Astrocyte (in vitro differentiated cells and primary cell): ENCODE data around the gene PHC3. TPM values are rescaled to one million over a fixed set of nuclear protein-coding genes. Genes with fewer than 3 reads are reported as not detected.
A peak's percentile ranks its signal among the peaks of the same experiment; 100 is the strongest.

ENCODE experiments used
- DNase-seq: peaks from one replicate; pipeline ENCODE4 v3.0.0-alpha.2; 2010; ENCODE audit warnings: low read depth
- FAIRE-seq: peaks from 2 replicates; lab custom pipeline; 2011; peaks lifted over from hg19 to GRCh38; lab: Jason Lieb, UNC
- H2AFZ ChIP-seq: 2 replicates; pipeline ENCODE4 v1.6.0; 2012; ENCODE audit warnings: low read depth, low read length, inconsistent platforms
- H3K27ac ChIP-seq: 2 replicates; pipeline ENCODE4 v1.5.1; 2011; ENCODE audit warnings: low read depth, low read length, inconsistent platforms
- H3K27me3 ChIP-seq: 2 replicates; pipeline ENCODE4 v1.6.0; 2011; ENCODE audit warnings: low read length, inconsistent platforms; ENCODE audit not compliant: insufficient read depth
- H3K36me3 ChIP-seq: 2 replicates; pipeline ENCODE4 v1.5.1; 2011; ENCODE audit warnings: low read length, inconsistent platforms; ENCODE audit not compliant: insufficient read depth
- H3K4me1 ChIP-seq: 2 replicates; pipeline ENCODE4 v1.5.1; 2011; ENCODE audit warnings: low read length, inconsistent platforms; ENCODE audit not compliant: insufficient read depth
- H3K4me2 ChIP-seq: 2 replicates; pipeline ENCODE4 v1.6.0; 2012; ENCODE audit warnings: low read length, inconsistent platforms
- H3K4me3 ChIP-seq: 2 replicates; pipeline ENCODE4 v1.5.1; 2011; ENCODE audit warnings: low read depth, mild to moderate bottlenecking, low read length, inconsistent platforms; ENCODE audit not compliant: insufficient read depth
- H3K79me2 ChIP-seq: 2 replicates; pipeline ENCODE4 v1.6.0; 2012; ENCODE audit warnings: mild to moderate bottlenecking, low read length, inconsistent platforms; ENCODE audit not compliant: insufficient read depth
- H3K9ac ChIP-seq: 2 replicates; pipeline ENCODE4 v1.6.0; 2012; ENCODE audit warnings: mild to moderate bottlenecking, low read length, inconsistent platforms
- H3K9me3 ChIP-seq: 2 replicates; pipeline ENCODE4 v1.5.1; 2012; ENCODE audit warnings: low read depth, mild to moderate bottlenecking, low read length, inconsistent platforms; ENCODE audit not compliant: insufficient read depth
- H4K20me1 ChIP-seq: 2 replicates; pipeline ENCODE4 v1.6.0; 2012; ENCODE audit warnings: low read length, inconsistent platforms; ENCODE audit not compliant: insufficient read depth
- H3K27ac Mint-ChIP-seq: one replicate; pipeline ENCODE4 v1.8.0; 2021; ENCODE audit warnings: mild to moderate bottlenecking, mixed read lengths; ENCODE audit not compliant: unreplicated experiment
- H3K27me3 Mint-ChIP-seq: one replicate; pipeline ENCODE4 v1.8.0; 2021; ENCODE audit warnings: low read depth, mixed read lengths; ENCODE audit not compliant: unreplicated experiment
- H3K36me3 Mint-ChIP-seq: one replicate; pipeline ENCODE4 v1.8.0; 2021; ENCODE audit warnings: low read depth, mixed read lengths; ENCODE audit not compliant: unreplicated experiment
- H3K4me1 Mint-ChIP-seq: one replicate; pipeline ENCODE4 v1.8.0; 2021; ENCODE audit warnings: low read depth, mixed read lengths; ENCODE audit not compliant: unreplicated experiment
- H3K4me3 Mint-ChIP-seq: one replicate; pipeline ENCODE4 v1.8.0; 2021; ENCODE audit warnings: mild to moderate bottlenecking, moderate library complexity, mixed read lengths; ENCODE audit not compliant: unreplicated experiment
- H3K9me3 Mint-ChIP-seq: one replicate; pipeline ENCODE4 v1.8.0; 2021; ENCODE audit warnings: mild to moderate bottlenecking, mixed read lengths; ENCODE audit not compliant: unreplicated experiment
- CTCF ChIP-seq: IDR thresholded peaks from 2 replicates; pipeline ENCODE4 v1.5.1; 2011; ENCODE audit warnings: low read depth, mild to moderate bottlenecking, inconsistent platforms, low read length, moderate library complexity; ENCODE audit not compliant: insufficient read depth
- EZH2 ChIP-seq: IDR thresholded peaks from 2 replicates; pipeline ENCODE4 v1.6.1; 2012; ENCODE audit warnings: mild to moderate bottlenecking, low read length, inconsistent platforms; ENCODE audit not compliant: insufficient read depth
- total RNA-seq: library from RNA; stranded (reverse); gene quantifications from 2 replicates; pipeline ENCODE4 v1.2.1, GENCODE V29; 2021

The PHC3 gene
- total RNA-seq, 1 donor from 2014 or later = 40.8 TPM

- H3K9ac ChIP-seq = no peak overlapping the region
- no peaks in the 10 kb centered on the region for H3K27me3 Mint-ChIP-seq
- H3K4me3 Mint-ChIP-seq = no peak overlapping the region
- H3K27ac Mint-ChIP-seq = no peak overlapping the region
- TF ChIP-seq CTCF (no peak), EZH2 (no peak)
- peaks cover 20% of the 10 kb centered on the region for H3K36me3 Mint-ChIP-seq
- no peak overlapping the region for H3K4me3 ChIP-seq
- peaks cover 16% of the 10 kb centered on the region for H4K20me1 ChIP-seq
- peaks cover 32% of the 10 kb centered on the region for H3K36me3 ChIP-seq
- peaks cover 2% of the 10 kb centered on the region for H3K4me1 Mint-ChIP-seq
- peaks cover 15% of the 10 kb centered on the region for H3K79me2 ChIP-seq
- H3K4me1 ChIP-seq = no peaks in the 10 kb centered on the region
- DNase-seq (no peak), FAIRE-seq (no peak)
- H3K9me3 Mint-ChIP-seq = no peaks in the 10 kb centered on the region
- H3K27me3 ChIP-seq = no peaks in the 10 kb centered on the region
- no peaks in the 10 kb centered on the region for H3K9me3 ChIP-seq
- no peak overlapping the region for H3K27ac ChIP-seq
- H3K4me2 ChIP-seq = no peak overlapping the region
- H2AFZ ChIP-seq = no peak overlapping the region
Measured at GRCh38 chr3:170132335-170132734, 49.2 kb downstream of the PHC3 start.

DNA sequence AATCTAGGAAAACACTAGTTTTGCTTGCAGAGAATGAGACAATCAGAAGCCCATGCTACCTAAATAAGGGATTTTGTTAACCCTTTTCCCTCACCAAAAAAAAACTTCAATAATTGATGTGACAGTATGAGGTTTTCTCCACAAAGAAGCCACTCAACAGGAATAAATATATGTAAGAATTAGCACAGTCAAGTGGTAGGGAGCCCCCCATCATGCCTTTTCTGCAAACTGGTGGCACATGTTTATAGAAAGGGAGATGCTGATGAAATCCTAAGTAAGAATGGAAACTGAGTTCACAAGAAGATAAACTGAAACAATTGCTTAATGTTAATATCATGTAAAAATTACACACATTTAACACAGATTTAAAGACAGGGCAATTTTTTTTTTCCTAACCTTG, 51.0 kb downstream of the PHC3 start:
- peaks cover 2% of the 10 kb centered on the region for H3K4me1 Mint-ChIP-seq
- Histone ChIP-seq H3K4me2 (no peak overlapping the region), H3K4me3 (no peak overlapping the region), H3K27me3 (no peaks in the 10 kb centered on the region), H3K4me1 (no peaks in the 10 kb centered on the region), H3K79me2 (peaks cover 20% of the 10 kb centered on the region), H4K20me1 (peaks cover 12% of the 10 kb centered on the region), H3K9me3 (no peaks in the 10 kb centered on the region), H3K27ac (no peak overlapping the region), H3K36me3 (peaks cover 29% of the 10 kb centered on the region), H3K9ac (no peak overlapping the region), H2AFZ (no peak overlapping the region)
- H3K27ac Mint-ChIP-seq = no peak overlapping the region
- no peaks in the 10 kb centered on the region for H3K27me3 Mint-ChIP-seq
- no peaks in the 10 kb centered on the region for H3K9me3 Mint-ChIP-seq
- TF ChIP-seq CTCF = no peak
- no peak for TF ChIP-seq EZH2
- H3K4me3 Mint-ChIP-seq = no peak overlapping the region
- H3K36me3 Mint-ChIP-seq = peaks cover 20% of the 10 kb centered on the region
- no peak for FAIRE-seq
- DNase-seq = no peak

- TF ChIP-seq CTCF (no peak), EZH2 (no peak)
- H3K79me2 ChIP-seq = peaks cover 18% of the 10 kb centered on the region
- H3K9ac ChIP-seq = no peak overlapping the region
- peaks cover 12% of the 10 kb centered on the region for H4K20me1 ChIP-seq
- Mint-ChIP-seq H3K27me3 (no peaks in the 10 kb centered on the region), H3K4me1 (peaks cover 2% of the 10 kb centered on the region), H3K27ac (no peak overlapping the region), H3K9me3 (no peaks in the 10 kb centered on the region), H3K4me3 (peak overlapping the region; percentile 3), H3K36me3 (peaks cover 16% of the 10 kb centered on the region)
- no peaks in the 10 kb centered on the region for H3K9me3 ChIP-seq
- H3K4me1 ChIP-seq = no peaks in the 10 kb centered on the region
- H3K27ac ChIP-seq = no peak overlapping the region
- FAIRE-seq (no peak), DNase-seq (peak; percentile 19)
- H3K27me3 ChIP-seq = no peaks in the 10 kb centered on the region
- H3K4me2 ChIP-seq = no peak overlapping the region
- no peak overlapping the region for H3K4me3 ChIP-seq
- peaks cover 26% of the 10 kb centered on the region for H3K36me3 ChIP-seq
- H2AFZ ChIP-seq = no peak overlapping the region
Measured at GRCh38 chr3:170128977-170129431, 52.5 kb downstream of the PHC3 start.
